Measurements from ENCODE around the gene NKD1.

The NKD1 gene

DNA sequence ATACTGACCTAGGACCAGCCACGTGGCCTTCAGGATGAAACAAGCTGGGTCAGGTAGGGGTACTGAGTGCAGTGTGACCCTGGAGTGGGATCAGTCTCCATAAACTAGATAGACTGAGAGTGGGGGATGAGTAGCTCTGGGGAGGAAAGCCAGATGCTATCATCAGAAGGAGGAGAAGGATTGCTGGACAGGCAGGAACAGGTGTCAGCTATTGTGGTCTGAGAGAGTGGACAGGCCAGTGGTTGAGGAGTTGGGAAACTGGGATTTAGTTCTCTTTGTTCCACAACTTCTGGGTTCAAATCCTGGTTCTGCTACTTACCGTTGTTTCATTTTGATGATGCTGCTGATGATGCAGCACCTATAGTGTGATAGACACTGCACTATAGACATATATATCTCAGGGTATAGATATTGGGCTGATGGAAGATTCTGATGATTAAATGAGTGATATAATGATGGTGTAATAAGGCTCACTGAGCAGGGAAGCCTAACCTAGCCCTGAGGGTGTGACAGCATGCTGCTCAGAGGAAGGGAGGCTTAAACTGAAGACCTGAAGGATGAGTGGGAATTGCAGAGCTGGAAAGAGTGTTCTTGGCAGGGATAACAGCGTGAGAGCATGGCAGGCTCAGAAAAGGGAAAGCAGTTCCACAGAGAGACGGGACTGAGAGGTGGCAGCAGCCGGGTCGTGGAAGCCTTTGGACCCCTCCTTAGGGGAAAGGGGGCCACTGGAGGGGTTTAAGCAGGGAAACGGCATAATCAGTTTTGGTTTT, 66.9 kb downstream of the NKD1 start:
- no peak for DNase-seq
- H3K9me3 ChIP-seq (ENCODE audit: severe bottlenecking): no peaks in the 10 kb centered on the region
- no peak overlapping the region for H3K4me3 ChIP-seq (ENCODE audit: low read depth, low read length)
- H3K27me3 ChIP-seq (ENCODE audit: insufficient read depth, low read depth, severe bottlenecking): no peaks in the 10 kb centered on the region
- H3K36me3 ChIP-seq: peaks cover 3% of the 10 kb centered on the region
- TF ChIP-seq, protein P1, sequence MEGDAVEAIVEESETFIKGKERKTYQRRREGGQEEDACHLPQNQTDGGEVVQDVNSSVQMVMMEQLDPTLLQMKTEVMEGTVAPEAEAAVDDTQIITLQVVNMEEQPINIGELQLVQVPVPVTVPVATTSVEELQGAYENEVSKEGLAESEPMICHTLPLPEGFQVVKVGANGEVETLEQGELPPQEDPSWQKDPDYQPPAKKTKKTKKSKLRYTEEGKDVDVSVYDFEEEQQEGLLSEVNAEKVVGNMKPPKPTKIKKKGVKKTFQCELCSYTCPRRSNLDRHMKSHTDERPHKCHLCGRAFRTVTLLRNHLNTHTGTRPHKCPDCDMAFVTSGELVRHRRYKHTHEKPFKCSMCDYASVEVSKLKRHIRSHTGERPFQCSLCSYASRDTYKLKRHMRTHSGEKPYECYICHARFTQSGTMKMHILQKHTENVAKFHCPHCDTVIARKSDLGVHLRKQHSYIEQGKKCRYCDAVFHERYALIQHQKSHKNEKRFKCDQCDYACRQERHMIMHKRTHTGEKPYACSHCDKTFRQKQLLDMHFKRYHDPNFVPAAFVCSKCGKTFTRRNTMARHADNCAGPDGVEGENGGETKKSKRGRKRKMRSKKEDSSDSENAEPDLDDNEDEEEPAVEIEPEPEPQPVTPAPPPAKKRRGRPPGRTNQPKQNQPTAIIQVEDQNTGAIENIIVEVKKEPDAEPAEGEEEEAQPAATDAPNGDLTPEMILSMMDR (IDR thresholded peaks at IDR 0.05; ENCODE audit: low read depth, low read length): no peak
- H3K27ac ChIP-seq: no peak overlapping the region

DNA sequence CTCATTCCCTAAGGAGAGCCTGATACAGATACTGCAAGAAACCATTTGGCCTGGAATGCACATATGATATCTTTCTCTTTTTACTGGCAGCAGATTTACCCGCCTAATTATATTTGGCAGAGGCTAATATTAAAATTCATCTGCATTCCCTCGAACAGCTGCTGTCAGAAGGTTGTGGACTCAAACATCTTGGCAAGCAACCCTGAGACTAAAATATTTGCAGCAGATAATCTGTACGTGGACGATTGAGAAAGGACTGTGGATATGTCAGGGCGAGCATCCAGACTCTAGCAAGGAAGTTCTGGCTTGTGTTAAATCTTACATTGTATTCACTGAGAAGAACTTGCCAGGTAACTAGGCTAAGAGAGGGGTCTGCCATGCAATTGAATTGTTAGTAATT, 67.7 kb downstream of the NKD1 start:
- H3K36me3 ChIP-seq: peaks cover 3% of the 10 kb centered on the region
- H3K27me3 ChIP-seq (ENCODE audit: insufficient read depth, low read depth, severe bottlenecking): no peaks in the 10 kb centered on the region
- H3K27ac ChIP-seq: no peak overlapping the region
- no peaks in the 10 kb centered on the region for H3K9me3 ChIP-seq (ENCODE audit: severe bottlenecking)
- DNase-seq: no peak
- H3K4me3 ChIP-seq (ENCODE audit: low read depth, low read length): no peak overlapping the region
- TF ChIP-seq, protein P1 (IDR thresholded peaks at IDR 0.05; ENCODE audit: low read depth, low read length): no peak

DNA sequence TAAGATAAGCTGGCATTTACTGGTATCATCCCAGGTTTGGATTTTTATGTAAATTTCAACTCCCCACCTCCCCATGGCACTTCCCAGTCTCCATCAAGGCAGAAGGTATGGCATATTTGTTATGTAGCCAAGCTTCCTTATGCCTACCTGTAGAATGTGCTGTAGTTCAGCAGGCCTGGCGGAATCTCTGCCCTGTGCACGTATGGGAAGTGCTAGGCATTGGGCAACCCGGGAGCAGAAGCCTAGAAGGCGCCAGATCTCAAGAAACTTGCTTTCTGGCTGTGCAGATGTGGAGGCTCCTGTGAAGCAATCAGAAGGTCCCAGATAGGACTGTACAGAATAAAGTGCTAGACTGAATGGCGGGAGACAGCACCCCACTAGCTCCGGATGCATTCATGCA, 68.2 kb downstream of the NKD1 start:
- DNase-seq: no peak
- H3K4me3 ChIP-seq (ENCODE audit: low read depth, low read length): no peak overlapping the region

DNA sequence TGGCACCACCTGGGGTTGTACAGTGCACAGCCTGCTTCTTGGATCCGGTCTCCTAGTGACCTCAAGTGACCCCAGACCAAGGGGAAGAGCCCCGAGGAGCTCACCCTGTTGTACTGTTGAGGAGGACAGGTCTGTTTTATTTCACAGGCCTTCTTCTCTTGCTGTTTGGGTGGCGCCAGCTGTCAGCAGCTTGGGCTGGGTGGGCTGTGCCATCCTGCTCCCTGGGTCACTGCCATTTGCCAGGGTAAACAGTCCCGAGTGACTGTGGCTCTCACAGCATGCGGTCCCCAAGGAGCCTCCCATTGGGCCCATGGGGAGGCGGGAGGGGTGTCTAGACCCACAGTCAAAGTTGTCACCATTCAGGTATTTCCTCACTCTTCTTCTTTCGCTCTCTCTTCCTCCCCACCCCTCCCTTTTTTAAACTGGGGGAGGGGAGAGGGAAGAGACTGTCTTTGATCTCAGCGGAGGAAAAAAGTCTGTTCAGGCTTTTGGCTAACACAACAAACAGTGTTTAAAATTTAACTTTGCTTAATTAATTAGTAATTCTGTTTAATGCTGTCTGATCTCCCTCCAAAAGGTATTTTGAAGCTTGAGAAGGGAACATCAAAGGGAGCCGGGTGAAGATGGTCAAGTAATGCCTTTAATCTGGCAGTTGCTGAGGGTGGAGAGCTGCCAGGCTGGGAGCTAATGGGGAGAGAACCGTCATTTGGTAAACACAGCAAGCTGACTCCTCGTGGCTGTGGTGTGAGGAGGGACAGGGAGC, 68.9 kb downstream of the NKD1 start:
- Histone ChIP-seq H3K9me3 (ENCODE audit: severe bottlenecking) (no peaks in the 10 kb centered on the region), H3K4me3 (ENCODE audit: low read depth, low read length) (no peak overlapping the region), H3K27me3 (ENCODE audit: insufficient read depth, low read depth, severe bottlenecking) (no peaks in the 10 kb centered on the region), H3K27ac (no peak overlapping the region), H3K36me3 (peaks cover 3% of the 10 kb centered on the region)
- TF ChIP-seq, protein P1 (IDR thresholded peaks at IDR 0.05; ENCODE audit: low read depth, low read length): no peak
- DNase-seq: no peak

More for the DNA sequence above, 68.2 kb downstream of the NKD1 start:
- TF ChIP-seq, protein P1 (IDR thresholded peaks at IDR 0.05; ENCODE audit: low read depth, low read length): no peak
- H3K27me3 ChIP-seq (ENCODE audit: insufficient read depth, low read depth, severe bottlenecking): no peaks in the 10 kb centered on the region
- peaks cover 3% of the 10 kb centered on the region for H3K36me3 ChIP-seq
- no peak overlapping the region for H3K27ac ChIP-seq
- H3K9me3 ChIP-seq (ENCODE audit: severe bottlenecking): no peaks in the 10 kb centered on the region

DNA sequence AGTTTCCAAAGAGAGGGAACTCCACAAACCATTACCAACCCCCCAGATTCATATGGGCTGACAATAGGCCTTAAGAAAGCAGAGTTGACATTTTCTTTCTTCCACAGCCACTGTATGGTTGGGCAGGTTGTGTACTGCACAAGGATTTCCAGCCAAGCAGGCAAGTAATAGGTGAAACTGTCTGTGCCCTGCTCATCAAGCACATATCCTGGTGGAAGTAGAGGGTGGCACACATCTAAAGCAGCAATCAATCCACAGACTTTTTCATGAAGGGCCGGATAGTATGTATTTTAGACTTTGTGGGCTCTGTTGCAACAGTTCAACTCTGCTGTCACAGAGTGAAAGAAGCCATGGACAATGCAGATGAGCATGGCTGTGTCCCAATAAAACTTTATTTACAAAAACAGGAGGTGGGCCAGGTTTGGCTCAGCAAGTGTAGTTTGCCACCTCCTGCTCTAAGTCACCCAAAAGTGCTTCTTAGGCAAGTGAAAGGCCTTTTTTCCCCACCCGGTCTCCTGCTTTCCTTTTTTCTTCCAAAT, 69.5 kb downstream of the NKD1 start:
- no peaks in the 10 kb centered on the region for H3K27me3 ChIP-seq (ENCODE audit: insufficient read depth, low read depth, severe bottlenecking)
- no peak overlapping the region for H3K27ac ChIP-seq
- H3K36me3 ChIP-seq: peaks cover 3% of the 10 kb centered on the region
- DNase-seq: no peak
- no peak overlapping the region for H3K4me3 ChIP-seq (ENCODE audit: low read depth, low read length)
- H3K9me3 ChIP-seq (ENCODE audit: severe bottlenecking): no peaks in the 10 kb centered on the region
- TF ChIP-seq, protein P1 (IDR thresholded peaks at IDR 0.05; ENCODE audit: low read depth, low read length): no peak

Measured in WERI-Rb-1 (cell line).